ENCODE results near the gene MEGF11. TPM values are rescaled to one million over a fixed set of nuclear protein-coding genes. Genes with fewer than 3 reads are reported as not detected.

The MEGF11 gene
- total RNA-seq, 1 donor from 2014 or later: 0.06 TPM

DNA sequence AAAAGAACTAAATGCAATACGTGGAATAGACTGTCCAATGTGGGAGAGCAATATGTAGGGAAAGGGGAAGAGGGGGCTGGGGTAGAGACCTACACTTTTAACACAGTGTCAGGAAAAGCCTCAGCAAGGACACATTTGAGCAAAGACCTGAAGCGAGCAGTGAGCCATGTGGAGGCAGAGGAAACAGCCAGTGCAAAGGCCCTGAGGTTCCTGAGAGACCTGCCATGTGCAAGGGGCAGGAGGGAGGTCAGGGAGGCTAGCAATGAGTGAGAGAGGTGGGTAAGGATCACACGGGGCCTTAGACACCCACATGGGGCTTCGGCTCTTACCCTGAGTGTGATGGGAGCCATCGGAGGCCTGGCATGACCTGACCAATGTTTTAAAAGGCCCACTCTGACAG is 203.3 kb downstream of the MEGF11 start:
- DNase-seq (ENCODE audit: low spot score): no peak
- Mint-ChIP-seq H3K9me3 (no peaks in the 10 kb centered on the region), H3K36me3 (no peaks in the 10 kb centered on the region), H3K27ac (no peak overlapping the region), H3K4me1 (peaks cover 17% of the 10 kb centered on the region), H3K4me3 (no peak overlapping the region), H3K27me3 (ENCODE audit: insufficient read depth, low read depth) (peaks cover 13% of the 10 kb centered on the region)
- H3K9ac ChIP-seq: no peak overlapping the region
- H3K79me2 ChIP-seq (ENCODE audit: low read depth): no peaks in the 10 kb centered on the region
- no peaks in the 10 kb centered on the region for H4K20me1 ChIP-seq (ENCODE audit: low read depth)
- no peak overlapping the region for H3K4me3 ChIP-seq
- peaks cover 3% of the 10 kb centered on the region for H3F3A ChIP-seq (ENCODE audit: low read depth)
- H3K27me3 ChIP-seq: no peaks in the 10 kb centered on the region
- no peak overlapping the region for H2AFZ ChIP-seq (replicated peaks)
- peaks cover 29% of the 10 kb centered on the region for H3K4me1 ChIP-seq
- no peak overlapping the region for H3K27ac ChIP-seq
- H3K4me2 ChIP-seq: no peak overlapping the region
- H3K9me3 ChIP-seq (ENCODE audit: low read depth): no peaks in the 10 kb centered on the region
- no peaks in the 10 kb centered on the region for H3K36me3 ChIP-seq
- TF ChIP-seq EZH2phosphoT487 (IDR thresholded peaks at IDR 0.05) (no peak), EZH2 (IDR thresholded peaks at IDR 0.05) (no peak)
- TF ChIP-seq, protein P1, sequence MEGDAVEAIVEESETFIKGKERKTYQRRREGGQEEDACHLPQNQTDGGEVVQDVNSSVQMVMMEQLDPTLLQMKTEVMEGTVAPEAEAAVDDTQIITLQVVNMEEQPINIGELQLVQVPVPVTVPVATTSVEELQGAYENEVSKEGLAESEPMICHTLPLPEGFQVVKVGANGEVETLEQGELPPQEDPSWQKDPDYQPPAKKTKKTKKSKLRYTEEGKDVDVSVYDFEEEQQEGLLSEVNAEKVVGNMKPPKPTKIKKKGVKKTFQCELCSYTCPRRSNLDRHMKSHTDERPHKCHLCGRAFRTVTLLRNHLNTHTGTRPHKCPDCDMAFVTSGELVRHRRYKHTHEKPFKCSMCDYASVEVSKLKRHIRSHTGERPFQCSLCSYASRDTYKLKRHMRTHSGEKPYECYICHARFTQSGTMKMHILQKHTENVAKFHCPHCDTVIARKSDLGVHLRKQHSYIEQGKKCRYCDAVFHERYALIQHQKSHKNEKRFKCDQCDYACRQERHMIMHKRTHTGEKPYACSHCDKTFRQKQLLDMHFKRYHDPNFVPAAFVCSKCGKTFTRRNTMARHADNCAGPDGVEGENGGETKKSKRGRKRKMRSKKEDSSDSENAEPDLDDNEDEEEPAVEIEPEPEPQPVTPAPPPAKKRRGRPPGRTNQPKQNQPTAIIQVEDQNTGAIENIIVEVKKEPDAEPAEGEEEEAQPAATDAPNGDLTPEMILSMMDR (IDR thresholded peaks at IDR 0.05): no peak

GRCh38 chr15:66049353-66049752 is 204.2 kb downstream of the MEGF11 start:
- DNase-seq (ENCODE audit: low spot score): no peak
- Mint-ChIP-seq H3K36me3 (no peaks in the 10 kb centered on the region), H3K27ac (no peak overlapping the region)

DNA sequence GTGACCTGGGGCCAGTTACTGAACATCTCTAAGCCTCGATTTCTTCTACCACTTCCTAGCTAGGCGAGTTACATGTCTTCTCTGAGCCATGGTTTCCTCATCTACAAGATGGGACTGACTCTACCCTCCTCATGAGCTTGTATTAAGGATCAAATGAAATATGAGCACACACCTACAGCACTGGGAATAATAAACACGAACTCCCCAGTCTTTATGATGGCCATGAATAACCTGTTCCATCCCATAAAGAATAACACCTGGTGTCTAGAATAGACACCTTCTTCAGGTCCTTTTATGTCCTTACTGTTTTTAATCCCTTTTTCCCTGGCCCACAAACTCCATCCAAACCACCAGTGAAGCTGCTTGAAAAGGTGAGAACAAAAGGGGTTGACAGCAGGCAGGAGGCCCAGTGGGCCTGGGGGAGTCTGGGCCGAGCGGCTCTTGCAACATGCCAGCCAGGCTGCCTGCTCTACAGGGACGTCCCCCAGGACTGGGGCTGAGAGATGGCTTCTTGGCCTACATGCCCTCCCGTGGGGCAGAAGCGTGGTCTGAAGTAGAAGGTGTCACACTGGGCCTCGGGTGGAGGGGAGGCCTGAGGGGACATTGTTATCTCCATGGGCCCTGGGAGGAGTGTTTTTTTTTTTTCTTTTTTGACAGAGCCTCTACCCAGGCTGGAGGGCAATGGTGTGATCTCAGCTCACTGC is 206.1 kb downstream of the MEGF11 start:
- no peak overlapping the region for H3K9ac ChIP-seq
- H3K4me1 ChIP-seq: peaks cover 29% of the 10 kb centered on the region
- Mint-ChIP-seq H3K27me3 (ENCODE audit: insufficient read depth, low read depth) (peaks cover 11% of the 10 kb centered on the region), H3K36me3 (no peaks in the 10 kb centered on the region), H3K4me3 (peak overlapping the region; percentile 5), H3K9me3 (no peaks in the 10 kb centered on the region), H3K4me1 (peaks cover 20% of the 10 kb centered on the region), H3K27ac (no peak overlapping the region)
- DNase-seq (ENCODE audit: low spot score): no peak
- no peaks in the 10 kb centered on the region for H3K36me3 ChIP-seq
- TF ChIP-seq, protein P1 (IDR thresholded peaks at IDR 0.05): no peak
- TF ChIP-seq EZH2 (IDR thresholded peaks at IDR 0.05): no peak
- no peak for TF ChIP-seq EZH2phosphoT487 (IDR thresholded peaks at IDR 0.05)
- no peak overlapping the region for H2AFZ ChIP-seq (replicated peaks)
- peaks cover 3% of the 10 kb centered on the region for H3F3A ChIP-seq (ENCODE audit: low read depth)
- H4K20me1 ChIP-seq (ENCODE audit: low read depth): no peaks in the 10 kb centered on the region
- peak overlapping the region; percentile 20 for H3K4me2 ChIP-seq
- no peaks in the 10 kb centered on the region for H3K9me3 ChIP-seq (ENCODE audit: low read depth)
- H3K27ac ChIP-seq: no peak overlapping the region
- no peaks in the 10 kb centered on the region for H3K79me2 ChIP-seq (ENCODE audit: low read depth)
- H3K4me3 ChIP-seq: no peak overlapping the region
- H3K27me3 ChIP-seq: no peaks in the 10 kb centered on the region

More at GRCh38 chr15:66049353-66049752, 204.2 kb downstream of the MEGF11 start:
- Histone ChIP-seq H3K36me3 (no peaks in the 10 kb centered on the region), H3K9me3 (ENCODE audit: low read depth) (no peaks in the 10 kb centered on the region), H3K4me2 (no peak overlapping the region), H3F3A (ENCODE audit: low read depth) (peaks cover 3% of the 10 kb centered on the region), H3K4me3 (no peak overlapping the region), H3K4me1 (peaks cover 29% of the 10 kb centered on the region), H3K27me3 (no peaks in the 10 kb centered on the region), H2AFZ (replicated peaks) (no peak overlapping the region), H4K20me1 (ENCODE audit: low read depth) (no peaks in the 10 kb centered on the region), H3K27ac (no peak overlapping the region), H3K79me2 (ENCODE audit: low read depth) (no peaks in the 10 kb centered on the region), H3K9ac (no peak overlapping the region)
- H3K27me3 Mint-ChIP-seq (ENCODE audit: insufficient read depth, low read depth): peaks cover 11% of the 10 kb centered on the region
- peaks cover 17% of the 10 kb centered on the region for H3K4me1 Mint-ChIP-seq
- H3K9me3 Mint-ChIP-seq: no peaks in the 10 kb centered on the region
- TF ChIP-seq EZH2phosphoT487 (IDR thresholded peaks at IDR 0.05): no peak
- TF ChIP-seq, protein P1 (IDR thresholded peaks at IDR 0.05): no peak
- no peak for TF ChIP-seq EZH2 (IDR thresholded peaks at IDR 0.05)
- H3K4me3 Mint-ChIP-seq: no peak overlapping the region

Data from neural progenitor cell (in vitro differentiated cells).